Retinal pigment epithelial cell (primary cell): ENCODE data around the gene NPHP4.

Experiments
- DNase-seq: peaks from one replicate; pipeline ENCODE4 v3.0.0-alpha.2; 2010; ENCODE audit warnings: low read depth
- H3K4me3 ChIP-seq: 2 replicates; pipeline ENCODE4 v1.5.1; 2011; ENCODE audit warnings: mild to moderate bottlenecking, low read length, control low read depth, moderate library complexity
- CTCF ChIP-seq: conservative IDR thresholded peaks from 2 replicates; pipeline ENCODE4 v1.5.1; 2011; ENCODE audit warnings: low read depth, low read length, control low read depth, inconsistent platforms

Gene NPHP4

GRCh38 chr1:5913078-5913845 is 79.0 kb downstream of the NPHP4 start:
- no peak for DNase-seq
- H3K4me3 ChIP-seq: no peak overlapping the region
- TF ChIP-seq CTCF: no peak

GRCh38 chr1:5911871-5912271 is 80.4 kb downstream of the NPHP4 start:
- TF ChIP-seq CTCF: no peak
- no peak for DNase-seq
- no peak overlapping the region for H3K4me3 ChIP-seq

- DNase-seq: no peak
- no peak for TF ChIP-seq CTCF
- H3K4me3 ChIP-seq: no peak overlapping the region
These were observed 81.1 kb downstream of the NPHP4 start for GRCh38 chr1:5911157-5911556.

- DNase-seq: no peak
- no peak for TF ChIP-seq CTCF
These were observed 81.6 kb downstream of the NPHP4 start for GRCh38 chr1:5910666-5911065.

GRCh38 chr1:5910276-5910620 is 82.0 kb downstream of the NPHP4 start:
- TF ChIP-seq CTCF: no peak
- DNase-seq: no peak
- no peak overlapping the region for H3K4me3 ChIP-seq

More at GRCh38 chr1:5910666-5911065, 81.6 kb downstream of the NPHP4 start:
- no peak overlapping the region for H3K4me3 ChIP-seq

GRCh38 chr1:5909576-5910275 is 82.5 kb downstream of the NPHP4 start:
- no peak overlapping the region for H3K4me3 ChIP-seq
- TF ChIP-seq CTCF: no peak
- no peak for DNase-seq
